Measurements from ENCODE around the gene ERBB2.
A peak's percentile ranks its signal among the peaks of the same experiment; 100 is the strongest.

Gene ERBB2

DNA sequence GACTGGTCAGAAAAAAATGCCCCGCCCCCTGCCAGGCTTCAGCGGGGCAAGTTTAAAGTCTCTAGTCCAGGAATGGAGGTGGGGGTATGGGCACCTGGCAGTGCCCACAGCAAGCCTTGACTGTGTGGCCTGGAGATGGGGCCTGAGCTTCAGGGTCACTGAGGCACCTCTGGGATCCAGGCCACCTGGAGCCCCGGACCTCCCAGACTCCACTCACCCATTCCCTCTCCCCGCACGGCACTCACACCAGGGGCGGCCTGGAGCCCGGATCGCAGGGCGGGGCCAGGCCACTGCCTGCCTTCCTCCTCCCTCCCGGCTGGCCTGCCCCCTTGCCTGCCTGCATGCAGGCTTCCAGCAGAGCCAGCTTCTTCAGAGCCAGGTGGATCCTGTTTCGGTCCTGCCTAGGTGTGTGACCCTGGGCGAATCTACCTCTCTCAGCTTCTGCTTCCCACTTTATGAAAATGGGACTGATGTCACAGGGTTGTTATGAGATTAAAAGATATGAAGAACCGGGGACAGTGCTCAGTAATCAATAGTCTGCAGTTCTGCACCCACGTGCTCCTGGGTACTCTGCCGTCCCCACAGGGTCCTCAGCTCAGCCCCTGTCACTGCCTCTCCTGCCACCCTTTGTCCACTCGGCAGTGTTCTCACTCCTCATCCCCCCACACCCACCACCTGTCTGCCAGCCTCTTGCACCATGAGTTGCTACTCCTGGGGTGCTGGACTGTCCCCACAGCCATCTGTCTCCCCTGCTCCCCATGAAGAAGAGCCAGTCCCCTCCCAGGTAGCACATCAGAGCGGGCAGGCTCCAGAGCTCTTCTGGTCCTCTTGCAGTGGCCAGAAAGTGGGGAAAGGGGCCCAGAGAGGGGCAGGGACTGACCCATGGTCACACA is 35.9 kb upstream of the ERBB2 start:
- no peaks in the 10 kb centered on the region for H3K9me3 ChIP-seq (replicated peaks in 1 of 2; ENCODE audit: control insufficient read depth in 2 of 2, insufficient read depth in 1 of 2, low read depth in 1 of 2, low read length in 2 of 2)
- H3K36me3 ChIP-seq (replicated peaks in 1 of 2; ENCODE audit: control insufficient read depth in 2 of 2, insufficient read depth in 2 of 2, low read length in 2 of 2), result peaks cover 24 to 40% of the 10 kb centered on the region in 2 donors
- H3K4me3 ChIP-seq (ENCODE audit: low read length in 2 of 2), result no peak overlapping the region
- no peak overlapping the region for H4K91ac ChIP-seq (ENCODE audit: low read depth, low read length, poor library complexity)
- H3K27ac ChIP-seq (replicated peaks; ENCODE audit: low read length), result no peak overlapping the region
- peak overlapping the region; percentile 25 for H3K4me2 ChIP-seq (ENCODE audit: insufficient read depth, low read length, poor library complexity, severe bottlenecking)
- H2AFZ ChIP-seq (ENCODE audit: low read length), result no peak overlapping the region
- peak overlapping the region; percentile 24 for H3K9ac ChIP-seq (ENCODE audit: low read depth, low read length, poor library complexity)
- no peak for DNase-seq (ENCODE audit: low spot score)
- no CpG with 5 or more reads among the region's 17 CpGs for WGBS, 2 donors (ENCODE audit: extremely low coverage in 2 of 2, insufficient read length in 2 of 2, insufficient replicate concordance in 1 of 2)
- peaks cover 8 to 27% of the 10 kb centered on the region in 2 donors for H3K4me1 ChIP-seq (ENCODE audit: control insufficient read depth in 2 of 2, insufficient read depth in 1 of 2, low read depth in 1 of 2, low read length in 2 of 2)
- no peak overlapping the region for H2BK15ac ChIP-seq (ENCODE audit: low read length)
- H3K14ac ChIP-seq (ENCODE audit: low read length), result no peak overlapping the region
- peak overlapping the region; percentile 65 for H3K23ac ChIP-seq (ENCODE audit: low read depth, low read length, poor library complexity)
- H4K8ac ChIP-seq (ENCODE audit: low read depth, low read length), result peak overlapping the region; percentile 65
- H3K4ac ChIP-seq (ENCODE audit: low read length), result no peak overlapping the region
- peak overlapping the region; percentile 87 for H2BK5ac ChIP-seq (ENCODE audit: low read length)
- H3K79me1 ChIP-seq (ENCODE audit: low read depth, low read length), result peaks cover 12% of the 10 kb centered on the region
- H2AK5ac ChIP-seq (ENCODE audit: low read depth, low read length), result peak overlapping the region; percentile 96
- peaks cover 0 to 25% (median 4%) of the 10 kb centered on the region in 3 experiments for H3K27me3 ChIP-seq (ENCODE audit: control insufficient read depth in 3 of 3, insufficient read depth in 3 of 3, low read depth in 1 of 3, low read length in 3 of 3)
- H2BK120ac ChIP-seq (ENCODE audit: low read depth, low read length), result no peak overlapping the region
- no peak overlapping the region for H2BK12ac ChIP-seq (ENCODE audit: low read length)
- peak overlapping the region; percentile 89 for H3K18ac ChIP-seq (ENCODE audit: low read length)

DNA sequence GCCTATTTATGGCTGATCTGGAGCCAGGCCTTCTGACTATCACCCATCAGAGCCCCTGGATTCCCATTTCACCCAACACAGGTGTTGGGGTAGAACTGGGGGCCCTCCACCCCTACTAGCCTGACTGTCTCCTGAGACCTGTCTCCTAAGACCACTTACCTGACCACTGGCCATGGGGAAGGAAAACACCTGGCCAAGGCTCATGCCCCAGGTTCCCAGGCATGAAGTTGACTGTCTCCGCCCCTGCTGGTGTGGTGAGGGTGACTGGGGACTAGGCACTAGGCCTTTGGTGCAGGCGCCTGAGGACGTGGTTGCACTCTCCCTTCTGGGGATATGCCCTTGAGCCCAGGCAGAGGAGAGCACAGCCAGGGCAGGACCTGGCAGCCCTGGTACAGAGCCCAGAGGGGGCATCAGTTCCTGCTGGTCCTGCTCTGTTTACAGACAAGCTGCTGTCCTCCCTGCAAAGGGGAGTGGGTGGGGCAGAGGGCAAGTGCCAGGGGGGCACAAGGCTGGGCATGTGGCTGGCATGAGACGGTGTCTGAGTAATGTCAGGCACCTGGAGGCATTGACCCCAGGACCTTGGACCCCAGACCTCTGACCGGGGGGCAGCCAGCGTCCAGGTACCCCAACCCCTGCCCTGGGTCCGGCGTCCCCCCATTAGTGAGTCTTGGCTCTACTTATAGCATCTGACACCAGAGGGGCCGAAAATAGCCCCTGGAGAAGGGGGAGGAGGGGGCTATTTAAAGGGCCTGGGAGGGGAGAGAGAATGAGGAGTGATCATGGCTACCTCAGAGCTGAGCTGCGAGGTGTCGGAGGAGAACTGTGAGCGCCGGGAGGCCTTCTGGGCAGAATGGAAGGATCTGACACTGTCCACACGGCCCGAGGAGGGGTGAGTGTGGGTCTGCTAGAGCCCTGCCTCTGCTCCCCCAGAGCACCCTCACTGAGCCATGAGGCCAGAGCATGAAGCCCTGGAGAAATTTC is 35.0 kb upstream of the ERBB2 start, which contains the start of gene TCAP:
Gene TCAP, plus strand, starts transcription at position 769 of the 981 bp plus-strand sequence. Its CDS starts 11 bp downstream, at position 780.
- peaks cover 0 to 29% (median 12%) of the 10 kb centered on the region in 3 experiments for H3K27me3 ChIP-seq (ENCODE audit: control insufficient read depth in 3 of 3, insufficient read depth in 3 of 3, low read depth in 1 of 3, low read length in 3 of 3)
- peaks cover 20 to 31% of the 10 kb centered on the region in 2 donors for H3K36me3 ChIP-seq (replicated peaks in 1 of 2; ENCODE audit: control insufficient read depth in 2 of 2, insufficient read depth in 2 of 2, low read length in 2 of 2)
- no peak within 1 kb of the TSS for H3K4me3 ChIP-seq (ENCODE audit: low read length in 2 of 2)
- H3K79me1 ChIP-seq (ENCODE audit: low read depth, low read length), result peaks cover 7% of the 10 kb centered on the region
- H3K23ac ChIP-seq (ENCODE audit: low read depth, low read length, poor library complexity), result peak within 1 kb of the TSS; percentile 65
- H3K4me1 ChIP-seq (ENCODE audit: control insufficient read depth in 2 of 2, insufficient read depth in 1 of 2, low read depth in 1 of 2, low read length in 2 of 2), result peaks cover 8 to 27% of the 10 kb centered on the region in 2 donors
- peak within 1 kb of the TSS; percentile 82 for H3K14ac ChIP-seq (ENCODE audit: low read length)
- no peak within 1 kb of the TSS for H4K8ac ChIP-seq (ENCODE audit: low read depth, low read length)
- H4K91ac ChIP-seq (ENCODE audit: low read depth, low read length, poor library complexity), result no peak within 1 kb of the TSS
- H2BK5ac ChIP-seq (ENCODE audit: low read length), result peak within 1 kb of the TSS; percentile 87
- H3K18ac ChIP-seq (ENCODE audit: low read length), result peak within 1 kb of the TSS; percentile 83
- no CpG with 5 or more reads among the region's 15 CpGs for WGBS, 2 donors (ENCODE audit: extremely low coverage in 2 of 2, insufficient read length in 2 of 2, insufficient replicate concordance in 1 of 2)
- peak within 1 kb of the TSS; percentile 74 for H2BK15ac ChIP-seq (ENCODE audit: low read length)
- peak within 1 kb of the TSS; percentile 73 for H2BK12ac ChIP-seq (ENCODE audit: low read length)
- peak within 1 kb of the TSS; percentile 18 for H2BK120ac ChIP-seq (ENCODE audit: low read depth, low read length)
- DNase-seq (ENCODE audit: low spot score), result no peak
- H3K9me3 ChIP-seq (replicated peaks in 1 of 2; ENCODE audit: control insufficient read depth in 2 of 2, insufficient read depth in 1 of 2, low read depth in 1 of 2, low read length in 2 of 2), result no peaks in the 10 kb centered on the region
- H3K9ac ChIP-seq (ENCODE audit: low read depth, low read length, poor library complexity), result peak within 1 kb of the TSS; percentile 24
- no peak within 1 kb of the TSS for H2AFZ ChIP-seq (ENCODE audit: low read length)
- H3K4me2 ChIP-seq (ENCODE audit: insufficient read depth, low read length, poor library complexity, severe bottlenecking), result no peak within 1 kb of the TSS
- H3K27ac ChIP-seq (replicated peaks; ENCODE audit: low read length), result no peak within 1 kb of the TSS
- peak within 1 kb of the TSS; percentile 37 for H3K4ac ChIP-seq (ENCODE audit: low read length)
- peak within 1 kb of the TSS; percentile 99 for H2AK5ac ChIP-seq (ENCODE audit: low read depth, low read length)

DNA sequence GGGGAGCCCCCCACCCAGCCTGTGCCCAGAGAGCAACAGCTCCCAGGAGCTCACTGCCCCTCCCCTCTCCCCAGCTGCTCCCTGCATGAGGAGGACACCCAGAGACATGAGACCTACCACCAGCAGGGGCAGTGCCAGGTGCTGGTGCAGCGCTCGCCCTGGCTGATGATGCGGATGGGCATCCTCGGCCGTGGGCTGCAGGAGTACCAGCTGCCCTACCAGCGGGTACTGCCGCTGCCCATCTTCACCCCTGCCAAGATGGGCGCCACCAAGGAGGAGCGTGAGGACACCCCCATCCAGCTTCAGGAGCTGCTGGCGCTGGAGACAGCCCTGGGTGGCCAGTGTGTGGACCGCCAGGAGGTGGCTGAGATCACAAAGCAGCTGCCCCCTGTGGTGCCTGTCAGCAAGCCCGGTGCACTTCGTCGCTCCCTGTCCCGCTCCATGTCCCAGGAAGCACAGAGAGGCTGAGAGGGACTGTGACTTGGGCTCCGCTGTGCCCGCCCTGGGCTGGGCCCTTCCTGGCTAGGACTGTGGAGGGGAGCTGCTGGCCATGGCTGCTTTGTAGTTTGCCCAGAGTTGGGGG is 34.1 kb upstream of the ERBB2 start:
- H2AK5ac ChIP-seq (ENCODE audit: low read depth, low read length), result peak overlapping the region; percentile 99
- peaks cover 0 to 36% (median 20%) of the 10 kb centered on the region in 3 experiments for H3K27me3 ChIP-seq (ENCODE audit: control insufficient read depth in 3 of 3, insufficient read depth in 3 of 3, low read depth in 1 of 3, low read length in 3 of 3)
- H2BK12ac ChIP-seq (ENCODE audit: low read length), result peak overlapping the region; percentile 73
- H3K4me1 ChIP-seq (ENCODE audit: control insufficient read depth in 2 of 2, insufficient read depth in 1 of 2, low read depth in 1 of 2, low read length in 2 of 2), result peaks cover 8 to 27% of the 10 kb centered on the region in 2 donors
- H4K91ac ChIP-seq (ENCODE audit: low read depth, low read length, poor library complexity), result no peak overlapping the region
- H3K36me3 ChIP-seq (replicated peaks in 1 of 2; ENCODE audit: control insufficient read depth in 2 of 2, insufficient read depth in 2 of 2, low read length in 2 of 2), result peaks cover 14 to 23% of the 10 kb centered on the region in 2 donors
- no peak overlapping the region for H2BK120ac ChIP-seq (ENCODE audit: low read depth, low read length)
- no peak overlapping the region for H3K4me3 ChIP-seq (ENCODE audit: low read length in 2 of 2)
- H4K8ac ChIP-seq (ENCODE audit: low read depth, low read length), result no peak overlapping the region
- DNase-seq (ENCODE audit: low spot score), result no peak
- H3K23ac ChIP-seq (ENCODE audit: low read depth, low read length, poor library complexity), result peak overlapping the region; percentile 65
- H2BK15ac ChIP-seq (ENCODE audit: low read length), result peak overlapping the region; percentile 74
- H3K18ac ChIP-seq (ENCODE audit: low read length), result peak overlapping the region; percentile 83
- no peak overlapping the region for H2AFZ ChIP-seq (ENCODE audit: low read length)
- H2BK5ac ChIP-seq (ENCODE audit: low read length), result peak overlapping the region; percentile 53
- H3K79me1 ChIP-seq (ENCODE audit: low read depth, low read length), result peaks cover 6% of the 10 kb centered on the region
- H3K27ac ChIP-seq (replicated peaks; ENCODE audit: low read length), result no peak overlapping the region
- no CpG with 5 or more reads among the region's 17 CpGs for WGBS, 2 donors (ENCODE audit: extremely low coverage in 2 of 2, insufficient read length in 2 of 2, insufficient replicate concordance in 1 of 2)
- H3K9me3 ChIP-seq (replicated peaks in 1 of 2; ENCODE audit: control insufficient read depth in 2 of 2, insufficient read depth in 1 of 2, low read depth in 1 of 2, low read length in 2 of 2), result no peaks in the 10 kb centered on the region
- H3K9ac ChIP-seq (ENCODE audit: low read depth, low read length, poor library complexity), result no peak overlapping the region
- H3K4me2 ChIP-seq (ENCODE audit: insufficient read depth, low read length, poor library complexity, severe bottlenecking), result no peak overlapping the region
- peak overlapping the region; percentile 37 for H3K4ac ChIP-seq (ENCODE audit: low read length)
- H3K14ac ChIP-seq (ENCODE audit: low read length), result peak overlapping the region; percentile 82

Measured in neuronal stem cell (in vitro differentiated cells).